HepG2 (cell line): Measurements from ENCODE around the gene NME4. TPM values are rescaled to one million over a fixed set of nuclear protein-coding genes. Genes with fewer than 3 reads are reported as not detected.

Experiments used
- FOXJ3 ChIP-seq: sonication (generic); formaldehyde crosslinking; IDR thresholded peaks from 2 replicates; pipeline ENCODE4 v1.4.0; 2020; ENCODE audit warnings: missing genetic modification reagents, mild to moderate bottlenecking, borderline replicate concordance
- FOXP1 ChIP-seq, 2 experiments: fragments of 450-650 bp in 1 of 2; IDR thresholded peaks; 2 replicates each; pipeline ENCODE4 v1.6.1; 2017 to 2018; ENCODE audit warnings: antibody characterized with exemption in 1 of 2
- HDAC1 ChIP-seq: sonication (generic); formaldehyde crosslinking; IDR thresholded peaks from 2 replicates; pipeline ENCODE4 v1.5.1; 2020; ENCODE audit warnings: mild to moderate bottlenecking, missing genetic modification reagents
- KAT7 ChIP-seq: IDR thresholded peaks from 2 replicates; pipeline ENCODE4 v1.6.1; 2018; ENCODE audit warnings: borderline replicate concordance, missing compliant biosample characterization
- MBD4 ChIP-seq: IDR thresholded peaks from 2 replicates; pipeline ENCODE4 v1.6.1; 2012; ENCODE audit warnings: low read length, inconsistent platforms, borderline replicate concordance
- PAWR ChIP-seq: sonication (generic); formaldehyde crosslinking; IDR thresholded peaks from 2 replicates; pipeline ENCODE4 v1.4.0; 2020; ENCODE audit warnings: missing genetic modification reagents, mild to moderate bottlenecking, borderline replicate concordance
- ZNF12 ChIP-seq: sonication (generic); formaldehyde crosslinking; IDR thresholded peaks from 2 replicates; pipeline ENCODE4 v1.5.0; 2020; ENCODE audit warnings: missing genetic modification reagents
- ZNF121 ChIP-seq: sonication (generic); formaldehyde crosslinking; IDR thresholded peaks from 2 replicates; pipeline ENCODE4 v1.5.0; 2020; ENCODE audit warnings: mild to moderate bottlenecking, missing genetic modification reagents
- ZNF142 ChIP-seq: sonication (generic); formaldehyde crosslinking; IDR thresholded peaks from 2 replicates; pipeline ENCODE4 v1.4.0; 2020; ENCODE audit warnings: missing genetic modification reagents
- ZNF333 ChIP-seq: sonication (generic); formaldehyde crosslinking; IDR thresholded peaks from 2 replicates; pipeline ENCODE4 v1.4.0; 2020; ENCODE audit warnings: mild to moderate bottlenecking, missing genetic modification reagents, borderline replicate concordance
- ZNF597 ChIP-seq: sonication (generic); formaldehyde crosslinking; IDR thresholded peaks from 2 replicates; pipeline ENCODE4 v1.5.0; 2020; ENCODE audit warnings: missing genetic modification reagents
- polyA plus RNA-seq, 8 experiments: library from polyadenylated mRNA; depleted of rRNA in 3 of 8; stranded (reverse) in 7 of 8; unstranded in 1 of 8; fragments of >200 nt; fragmentation: Illumina TruSeq in 4 of 8; extraction: Trizol in 4 of 8; gene quantifications; 2 replicates each; pipeline versions ENCODE4 v1.2.1 to v1.2.3, GENCODE V29; 2011 to 2016; ENCODE audit warnings: low read depth in 4 of 8, missing spikeins in 1 of 8, mixed read lengths in 1 of 8; ENCODE audit not compliant: insufficient read depth in 1 of 8
- total RNA-seq, 5 experiments: library from RNA; depleted of rRNA; stranded (reverse); fragments of >200 nt; fragmentation: Illumina TruSeq; extraction: Trizol; gene quantifications; 2 replicates each; pipeline ENCODE4 v1.2.3, GENCODE V29; 2016; ENCODE audit warnings: low read depth in 1 of 5
- TF ChIP-seq, protein P1 (sequence below): sonication (generic); formaldehyde crosslinking; IDR thresholded peaks from 2 replicates; pipeline ENCODE4 v1.8.0; 2022; ENCODE audit warnings: mild to moderate bottlenecking, missing genetic modification reagents, borderline replicate concordance
- TF ChIP-seq, protein P2 (sequence below): IDR thresholded peaks from 2 replicates; pipeline ENCODE4 v1.6.1; 2016; ENCODE audit warnings: missing genetic modification reagents, missing compliant biosample characterization
- TF ChIP-seq, protein P3 (sequence below): sonication (generic); formaldehyde crosslinking; IDR thresholded peaks from 2 replicates; pipeline ENCODE4 v1.5.1; 2020; ENCODE audit warnings: mild to moderate bottlenecking, missing genetic modification reagents, moderate library complexity
- TF ChIP-seq, protein P4 (sequence below): IDR thresholded peaks from 2 replicates; pipeline ENCODE4 v1.6.1; 2016; ENCODE audit warnings: missing biosample characterization, missing genetic modification reagents, low read depth

Gene NME4
- total and polyA plus RNA-seq, 2 of the 13 experiments (the other 11 are each of a cell fraction or from before 2014, with no cell fraction given): 121 to 263 TPM

- TF ChIP-seq ZNF121 (peak; percentile 71), PAWR (no peak), MBD4 (no peak), HDAC1 (CRISPR knock-in tag) (peak; percentile 68), KAT7 (no peak), ZNF142 (peak; percentile 89), ZNF12 (no peak), ZNF333 (CRISPR knock-in tag) (peak; percentile 95), FOXJ3 (CRISPR knock-in tag) (no peak), FOXP1 (IDR thresholded peaks at IDR 0.05) (no peak), FOXP1 (CRISPR knock-in tag; IDR thresholded peaks at IDR 0.05) (no peak), ZNF597 (CRISPR knock-in tag) (no peak)
- TF ChIP-seq, protein P1, sequence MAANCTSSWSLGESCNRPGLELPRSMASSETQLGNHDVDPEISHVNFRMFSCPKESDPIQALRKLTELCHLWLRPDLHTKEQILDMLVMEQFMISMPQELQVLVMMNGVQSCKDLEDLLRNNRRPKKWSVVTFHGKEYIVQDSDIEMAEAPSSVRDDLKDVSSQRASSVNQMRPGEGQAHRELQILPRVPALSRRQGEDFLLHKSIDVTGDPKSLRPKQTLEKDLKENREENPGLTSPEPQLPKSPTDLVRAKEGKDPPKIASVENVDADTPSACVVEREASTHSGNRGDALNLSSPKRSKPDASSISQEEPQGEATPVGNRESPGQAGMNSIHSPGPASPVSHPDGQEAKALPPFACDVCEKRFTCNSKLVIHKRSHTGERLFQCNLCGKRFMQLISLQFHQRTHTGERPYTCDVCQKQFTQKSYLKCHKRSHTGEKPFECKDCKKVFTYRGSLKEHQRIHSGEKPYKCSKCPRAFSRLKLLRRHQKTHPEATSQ: no peak
- TF ChIP-seq, protein P2, sequence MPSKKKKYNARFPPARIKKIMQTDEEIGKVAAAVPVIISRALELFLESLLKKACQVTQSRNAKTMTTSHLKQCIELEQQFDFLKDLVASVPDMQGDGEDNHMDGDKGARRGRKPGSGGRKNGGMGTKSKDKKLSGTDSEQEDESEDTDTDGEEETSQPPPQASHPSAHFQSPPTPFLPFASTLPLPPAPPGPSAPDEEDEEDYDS (CRISPR knock-in tag): no peak; the same call in 1 of the 2 replicates
- TF ChIP-seq, protein P3, sequence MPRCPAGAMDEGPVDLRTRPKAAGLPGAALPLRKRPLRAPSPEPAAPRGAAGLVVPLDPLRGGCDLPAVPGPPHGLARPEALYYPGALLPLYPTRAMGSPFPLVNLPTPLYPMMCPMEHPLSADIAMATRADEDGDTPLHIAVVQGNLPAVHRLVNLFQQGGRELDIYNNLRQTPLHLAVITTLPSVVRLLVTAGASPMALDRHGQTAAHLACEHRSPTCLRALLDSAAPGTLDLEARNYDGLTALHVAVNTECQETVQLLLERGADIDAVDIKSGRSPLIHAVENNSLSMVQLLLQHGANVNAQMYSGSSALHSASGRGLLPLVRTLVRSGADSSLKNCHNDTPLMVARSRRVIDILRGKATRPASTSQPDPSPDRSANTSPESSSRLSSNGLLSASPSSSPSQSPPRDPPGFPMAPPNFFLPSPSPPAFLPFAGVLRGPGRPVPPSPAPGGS (CRISPR knock-in tag): 0 out of 2 replicates have a peak, but pooled peaks have one; percentile 36
- TF ChIP-seq, protein P4, sequence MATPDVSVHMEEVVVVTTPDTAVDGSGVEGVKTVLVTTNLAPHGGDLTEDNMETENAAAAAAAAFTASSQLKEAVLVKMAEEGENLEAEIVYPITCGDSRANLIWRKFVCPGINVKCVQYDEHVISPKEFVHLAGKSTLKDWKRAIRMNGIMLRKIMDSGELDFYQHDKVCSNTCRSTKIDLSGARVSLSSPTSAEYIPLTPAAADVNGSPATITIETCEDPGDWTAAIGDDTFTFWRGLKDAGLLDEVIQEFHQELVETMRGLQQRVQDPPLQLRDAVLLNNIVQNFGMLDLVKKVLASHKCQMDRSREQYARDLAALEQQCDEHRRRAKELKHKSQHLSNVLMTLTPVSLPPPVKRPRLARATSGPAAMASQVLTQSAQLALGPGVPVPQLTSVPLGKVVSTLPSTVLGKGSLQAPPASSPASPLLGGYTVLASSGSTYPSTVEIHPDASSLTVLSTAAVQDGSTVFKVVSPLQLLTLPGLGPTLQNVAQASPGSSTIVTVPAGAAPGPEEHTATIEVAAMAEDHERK (CRISPR knock-in tag): peak; percentile 71
Measured at GRCh38 chr16:425082-425718, 28.2 kb downstream of the NME4 start, which contains the start of gene RAB11FIP3 (continued).
